GM21360 (cell line): ENCODE results near the gene TMEM61.

Experiments
- ATAC-seq: cut with Tn5 transposase; IDR thresholded peaks from one replicate; pipeline ENCODE4 v1.9.1; 2021; ENCODE audit warnings: mild to moderate bottlenecking, moderate library complexity; ENCODE audit not compliant: unreplicated experiment

The TMEM61 gene

GRCh38 chr1:55037733-55038551 is 57.5 kb downstream of the TMEM61 start:
- no peak for ATAC-seq

- ATAC-seq: no peak
Observed at GRCh38 chr1:55038552-55038838, 58.1 kb downstream of the TMEM61 start.

- ATAC-seq: no peak
Observed at GRCh38 chr1:55038974-55039341, 58.5 kb downstream of the TMEM61 start.

- ATAC-seq: no peak
Observed at GRCh38 chr1:55039342-55040082, 59.1 kb downstream of the TMEM61 start, which contains the start of gene PCSK9. Gene PCSK9 (plus strand): TSS chr1:55039548. CDS start chr1:55039838, 290 bp downstream.

- no peak for ATAC-seq
Observed at GRCh38 chr1:55040083-55040932, 59.9 kb downstream of the TMEM61 start.

- ATAC-seq: no peak
Observed at GRCh38 chr1:55040933-55041494, 60.6 kb downstream of the TMEM61 start.

GRCh38 chr1:55041613-55042012 is 61.2 kb downstream of the TMEM61 start:
- ATAC-seq: no peak
